ENCODE data around the gene MYO3B. TPM values are rescaled to one million over a fixed set of nuclear protein-coding genes. Genes with fewer than 3 reads are reported as not detected.

MYO3B gene
- total and polyA plus RNA-seq, 2 donors (not counting 3 experiments of a cell fraction or from before 2014, with no cell fraction given) = 0.03 TPM; not detected in 1

- FAIRE-seq (no peak), DNase-seq (ENCODE audit: low read depth, low spot score) (no peak)
- Histone ChIP-seq H2AFZ (ENCODE audit: low read depth, low read length) (no peak overlapping the region), H3K36me3 (ENCODE audit: control insufficient read depth in 2 of 2, extremely low read depth in 1 of 2, insufficient read depth in 2 of 2, low read length in 2 of 2) (no peaks in the 10 kb centered on the region), H3K4me3 (replicated peaks in 1 of 3; ENCODE audit: insufficient read depth in 1 of 3, low read depth in 1 of 3, low read length in 3 of 3) (no peak overlapping the region), H3K9me3 (replicated peaks; ENCODE audit: control insufficient read depth, insufficient read depth, low read length) (no peaks in the 10 kb centered on the region), H3K27ac (ENCODE audit: insufficient read depth, low read depth, low read length) (no peak overlapping the region), H3K9me1 (replicated peaks; ENCODE audit: control insufficient read depth, extremely low read depth, insufficient read depth, low read length) (no peaks in the 10 kb centered on the region), H3K4me2 (ENCODE audit: insufficient read depth, low read length) (no peak overlapping the region), H4K20me1 (replicated peaks; ENCODE audit: control insufficient read depth, extremely low read depth, insufficient read depth, low read length) (no peaks in the 10 kb centered on the region), H3K27me3 (ENCODE audit: control insufficient read depth in 2 of 2, insufficient read depth in 2 of 2, low read length in 2 of 2) (peaks cover 6 to 24% of the 10 kb centered on the region in 2 experiments), H3K4me1 (ENCODE audit: control insufficient read depth, extremely low read depth, insufficient read depth, low read length) (no peaks in the 10 kb centered on the region), H3K79me2 (ENCODE audit: control insufficient read depth, insufficient read depth, low read length) (no peaks in the 10 kb centered on the region), H3K9ac (replicated peaks; ENCODE audit: extremely low read depth, insufficient read depth, low read length) (no peak overlapping the region)
- no TSS peak for BruUV-seq (replicated peaks)
- intact Hi-C loops (cut with micrococcal nuclease) (no loop called here), dilution Hi-C loops (cut with MboI; ENCODE audit: extremely low pct_ligation_motif_present, low sequenced_read_pairs) (no loop called here)
- TF ChIP-seq JUN (IDR thresholded peaks at IDR 0.05; ENCODE audit: borderline replicate concordance, insufficient read depth, insufficient read length, low read depth) (no peak), POLR2A (IDR thresholded peaks at IDR 0.05; ENCODE audit: low read depth, low read length) (no peak), FOS (IDR thresholded peaks at IDR 0.05; ENCODE audit: borderline replicate concordance, insufficient read depth, low read length) (no peak), EZH2 (IDR thresholded peaks at IDR 0.05; ENCODE audit: borderline replicate concordance, low read depth, low read length, severe bottlenecking) (no peak), CTCF (IDR thresholded peaks at IDR 0.05; ENCODE audit: extremely low read depth in 1 of 2, insufficient read depth in 1 of 2, low read depth in 1 of 2, low read length in 2 of 2) (no peak), MYC (IDR thresholded peaks at IDR 0.05; ENCODE audit: low read depth, low read length) (no peak), GATA2 (IDR thresholded peaks at IDR 0.05; ENCODE audit: insufficient read depth, insufficient read length, low read depth, low read length) (no peak), POLR2AphosphoS5 (IDR thresholded peaks at IDR 0.05; ENCODE audit: insufficient read depth, low read depth, low read length) (no peak)
- TF ChIP-seq, protein P1, sequence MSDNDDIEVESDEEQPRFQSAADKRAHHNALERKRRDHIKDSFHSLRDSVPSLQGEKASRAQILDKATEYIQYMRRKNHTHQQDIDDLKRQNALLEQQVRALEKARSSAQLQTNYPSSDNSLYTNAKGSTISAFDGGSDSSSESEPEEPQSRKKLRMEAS (IDR thresholded peaks at IDR 0.05; ENCODE audit: insufficient read depth, insufficient read length) = no peak
- POLR2A ChIA-PET = no interaction called here
- CTCF ChIA-PET = no interaction called here
Observed at GRCh38 chr2:170436077-170436943, 258.4 kb downstream of the MYO3B start.
